ENCODE measurements around the gene CHD5.

GRCh38 chr1:6096243-6097116, 83.6 kb downstream of the CHD5 start:
- no peak for TF ChIP-seq ZNF18 (CRISPR knock-in tag; IDR thresholded peaks at IDR 0.05; ENCODE audit: insufficient replicate concordance)
- TF ChIP-seq CTCF (CRISPR knock-in tag; IDR thresholded peaks at IDR 0.05) = no peak
- no peak for TF ChIP-seq SP4 (CRISPR knock-in tag; IDR thresholded peaks at IDR 0.05)
- TF ChIP-seq CBFB (CRISPR knock-in tag; IDR thresholded peaks at IDR 0.05) = no peak
- no peak for TF ChIP-seq CEBPZ (IDR thresholded peaks at IDR 0.05; ENCODE audit: low read length)
- no peak for TF ChIP-seq ZMYM4 (CRISPR knock-in tag; IDR thresholded peaks at IDR 0.05)
- TF ChIP-seq ZNF691 (CRISPR knock-in tag; IDR thresholded peaks at IDR 0.05; ENCODE audit: borderline replicate concordance, low read depth) = no peak
- no peak for TF ChIP-seq MAX (IDR thresholded peaks at IDR 0.05)
- no peak for TF ChIP-seq GABPB1 (CRISPR knock-in tag; IDR thresholded peaks at IDR 0.05)

All from HepG2 (cell line).